ENCODE results near the gene KCNN1.

The KCNN1 gene

DNA sequence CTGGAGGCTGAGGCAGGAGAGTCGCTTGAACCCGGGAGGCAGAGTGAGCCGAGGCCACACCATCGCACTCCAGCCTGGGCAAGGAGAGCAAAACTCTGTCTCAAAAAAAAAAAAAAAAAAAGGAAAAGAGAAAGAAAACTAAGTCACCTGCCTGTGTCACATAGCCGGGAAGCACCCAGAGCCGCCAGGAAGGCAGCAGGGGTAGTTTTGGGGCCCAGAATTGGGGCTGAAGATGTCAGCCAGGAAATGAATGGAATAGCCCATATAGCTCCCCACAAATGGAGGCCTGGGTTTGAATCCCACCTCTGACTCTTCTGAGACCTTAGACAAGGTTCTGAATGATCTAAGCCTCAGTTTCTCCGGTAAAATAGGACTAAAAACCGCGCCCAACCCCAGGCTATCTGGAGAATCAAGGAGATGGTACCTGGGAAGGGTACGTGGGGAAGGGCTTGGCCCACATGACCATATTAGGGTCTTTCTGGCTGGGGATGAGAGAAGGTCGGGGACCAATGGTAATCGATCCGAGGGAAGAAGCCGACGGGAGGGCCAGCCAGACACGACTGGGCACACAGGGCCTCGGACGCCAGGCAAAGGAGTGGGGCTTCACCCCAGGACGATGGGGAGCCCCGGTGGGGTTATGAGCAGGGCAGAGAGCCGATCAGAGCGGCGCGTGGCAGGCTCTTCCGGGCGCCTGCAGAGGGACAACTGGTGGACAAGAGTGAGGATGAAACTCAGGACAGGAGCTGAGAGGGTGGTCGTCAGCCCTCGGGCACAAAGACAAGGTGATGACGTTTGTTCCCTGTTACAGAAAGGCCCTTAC, 19.7 kb upstream of the KCNN1 start (continued):
- TF ChIP-seq, protein P1, sequence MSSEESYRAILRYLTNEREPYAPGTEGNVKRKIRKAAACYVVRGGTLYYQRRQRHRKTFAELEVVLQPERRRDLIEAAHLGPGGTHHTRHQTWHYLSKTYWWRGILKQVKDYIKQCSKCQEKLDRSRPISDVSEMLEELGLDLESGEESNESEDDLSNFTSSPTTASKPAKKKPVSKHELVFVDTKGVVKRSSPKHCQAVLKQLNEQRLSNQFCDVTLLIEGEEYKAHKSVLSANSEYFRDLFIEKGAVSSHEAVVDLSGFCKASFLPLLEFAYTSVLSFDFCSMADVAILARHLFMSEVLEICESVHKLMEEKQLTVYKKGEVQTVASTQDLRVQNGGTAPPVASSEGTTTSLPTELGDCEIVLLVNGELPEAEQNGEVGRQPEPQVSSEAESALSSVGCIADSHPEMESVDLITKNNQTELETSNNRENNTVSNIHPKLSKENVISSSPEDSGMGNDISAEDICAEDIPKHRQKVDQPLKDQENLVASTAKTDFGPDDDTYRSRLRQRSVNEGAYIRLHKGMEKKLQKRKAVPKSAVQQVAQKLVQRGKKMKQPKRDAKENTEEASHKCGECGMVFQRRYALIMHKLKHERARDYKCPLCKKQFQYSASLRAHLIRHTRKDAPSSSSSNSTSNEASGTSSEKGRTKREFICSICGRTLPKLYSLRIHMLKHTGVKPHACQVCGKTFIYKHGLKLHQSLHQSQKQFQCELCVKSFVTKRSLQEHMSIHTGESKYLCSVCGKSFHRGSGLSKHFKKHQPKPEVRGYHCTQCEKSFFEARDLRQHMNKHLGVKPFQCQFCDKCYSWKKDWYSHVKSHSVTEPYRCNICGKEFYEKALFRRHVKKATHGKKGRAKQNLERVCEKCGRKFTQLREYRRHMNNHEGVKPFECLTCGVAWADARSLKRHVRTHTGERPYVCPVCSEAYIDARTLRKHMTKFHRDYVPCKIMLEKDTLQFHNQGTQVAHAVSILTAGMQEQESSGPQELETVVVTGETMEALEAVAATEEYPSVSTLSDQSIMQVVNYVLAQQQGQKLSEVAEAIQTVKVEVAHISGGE (tag by site-specific recombination; conservative IDR thresholded peaks at IDR 0.05; ENCODE audit: low read depth), result no peak
- TF ChIP-seq MZF1 (tag by site-specific recombination; IDR thresholded peaks at IDR 0.05; ENCODE audit: borderline replicate concordance) (no peak), SP7 (tag by site-specific recombination; IDR thresholded peaks at IDR 0.05) (0 out of 2 replicates have a peak, but pooled peaks have one; percentile 16), ZNF184 (tag by site-specific recombination; IDR thresholded peaks at IDR 0.05) (no peak), ZNF341 (tag by site-specific recombination; IDR thresholded peaks at IDR 0.05; ENCODE audit: low read depth) (peak; percentile 29; the same call in 1 of the 2 replicates)
- TF ChIP-seq, protein P2, sequence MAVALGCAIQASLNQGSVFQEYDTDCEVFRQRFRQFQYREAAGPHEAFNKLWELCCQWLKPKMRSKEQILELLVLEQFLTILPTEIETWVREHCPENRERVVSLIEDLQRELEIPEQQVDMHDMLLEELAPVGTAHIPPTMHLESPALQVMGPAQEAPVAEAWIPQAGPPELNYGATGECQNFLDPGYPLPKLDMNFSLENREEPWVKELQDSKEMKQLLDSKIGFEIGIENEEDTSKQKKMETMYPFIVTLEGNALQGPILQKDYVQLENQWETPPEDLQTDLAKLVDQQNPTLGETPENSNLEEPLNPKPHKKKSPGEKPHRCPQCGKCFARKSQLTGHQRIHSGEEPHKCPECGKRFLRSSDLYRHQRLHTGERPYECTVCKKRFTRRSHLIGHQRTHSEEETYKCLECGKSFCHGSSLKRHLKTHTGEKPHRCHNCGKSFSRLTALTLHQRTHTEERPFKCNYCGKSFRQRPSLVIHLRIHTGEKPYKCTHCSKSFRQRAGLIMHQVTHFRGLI (tag by site-specific recombination; IDR thresholded peaks at IDR 0.05), result peak; percentile 81; the same call in 1 of the 2 replicates
- TF ChIP-seq, protein P3, sequence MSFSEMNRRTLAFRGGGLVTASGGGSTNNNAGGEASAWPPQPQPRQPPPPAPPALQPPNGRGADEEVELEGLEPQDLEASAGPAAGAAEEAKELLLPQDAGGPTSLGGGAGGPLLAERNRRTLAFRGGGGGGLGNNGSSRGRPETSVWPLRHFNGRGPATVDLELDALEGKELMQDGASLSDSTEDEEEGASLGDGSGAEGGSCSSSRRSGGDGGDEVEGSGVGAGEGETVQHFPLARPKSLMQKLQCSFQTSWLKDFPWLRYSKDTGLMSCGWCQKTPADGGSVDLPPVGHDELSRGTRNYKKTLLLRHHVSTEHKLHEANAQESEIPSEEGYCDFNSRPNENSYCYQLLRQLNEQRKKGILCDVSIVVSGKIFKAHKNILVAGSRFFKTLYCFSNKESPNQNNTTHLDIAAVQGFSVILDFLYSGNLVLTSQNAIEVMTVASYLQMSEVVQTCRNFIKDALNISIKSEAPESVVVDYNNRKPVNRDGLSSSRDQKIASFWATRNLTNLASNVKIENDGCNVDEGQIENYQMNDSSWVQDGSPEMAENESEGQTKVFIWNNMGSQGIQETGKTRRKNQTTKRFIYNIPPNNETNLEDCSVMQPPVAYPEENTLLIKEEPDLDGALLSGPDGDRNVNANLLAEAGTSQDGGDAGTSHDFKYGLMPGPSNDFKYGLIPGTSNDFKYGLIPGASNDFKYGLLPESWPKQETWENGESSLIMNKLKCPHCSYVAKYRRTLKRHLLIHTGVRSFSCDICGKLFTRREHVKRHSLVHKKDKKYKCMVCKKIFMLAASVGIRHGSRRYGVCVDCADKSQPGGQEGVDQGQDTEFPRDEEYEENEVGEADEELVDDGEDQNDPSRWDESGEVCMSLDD (tag by site-specific recombination; IDR thresholded peaks at IDR 0.05), result peak; percentile 68; the same call in 1 of the 2 replicates

DNA sequence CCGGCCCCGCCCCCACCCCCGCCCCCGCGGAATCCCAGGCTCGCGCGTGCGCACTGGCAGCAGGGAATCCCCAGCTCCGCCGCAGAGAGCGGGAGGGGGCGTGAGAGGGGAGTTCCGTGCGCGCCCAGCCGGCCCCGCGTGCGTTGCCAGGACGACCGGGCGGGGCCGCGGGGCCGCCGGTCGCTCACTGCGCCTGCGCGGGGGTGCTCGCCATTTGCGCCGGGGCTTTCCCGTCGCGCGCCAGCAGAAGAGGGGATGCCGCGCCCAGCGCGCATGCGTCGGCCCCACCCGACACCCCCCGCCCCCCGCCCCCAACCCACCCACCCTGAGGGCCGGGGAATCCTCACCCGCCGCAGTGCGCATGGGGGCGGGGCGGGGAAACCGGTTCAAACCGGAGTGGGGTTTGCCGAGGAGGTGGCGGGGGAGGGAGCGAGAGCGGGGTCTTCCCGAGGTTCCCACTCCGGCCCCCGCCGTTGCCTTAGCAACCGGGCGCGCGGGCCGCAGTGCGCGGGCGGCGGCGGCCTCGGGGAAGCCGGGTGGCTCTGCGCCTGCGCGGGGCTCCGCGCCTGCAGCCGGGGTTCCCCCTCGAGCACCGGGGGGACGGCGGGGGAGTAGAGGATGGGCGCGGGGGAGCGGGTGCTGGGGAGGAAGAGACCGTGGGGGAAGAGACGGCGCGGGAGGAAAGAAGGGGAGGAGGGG, 18.9 kb upstream of the KCNN1 start:
- Histone ChIP-seq H3K36me3 (ENCODE audit: control insufficient read depth in 2 of 2, insufficient read depth in 1 of 2, low read length in 2 of 2) (peaks cover 0 to 15% of the 10 kb centered on the region in 2 experiments; a peak in 1 of 3 replicates), H3K4me1 (ENCODE audit: control insufficient read depth, insufficient read depth, low read length) (peaks cover 6% of the 10 kb centered on the region; the same call in 1 of the 2 replicates), H3K27ac (ENCODE audit: extremely low read depth, low read depth, low read length) (no peak overlapping the region), H3K4me3 (ENCODE audit: low read depth, low read length) (peak overlapping the region; percentile 43), H3K9me3 (ENCODE audit: control insufficient read depth, insufficient read depth, low read depth, low read length) (no peaks in the 10 kb centered on the region)
- CTCF ChIA-PET, result interaction anchor here (0.7 to 9.4 kb wide), 6 partner anchors 11 to 554 kb away, joined by 3 to 92 read pairs (median 6); no protein-coding TSS in a partner anchor
- POLR2A ChIA-PET, result interaction anchor here (0.6 to 2.2 kb wide), 8 partner anchors 10 to 1324 kb away, joined by 3 to 8 read pairs (median 4); partner anchors contain the start of gene CCDC124
- TF ChIP-seq, protein P4, sequence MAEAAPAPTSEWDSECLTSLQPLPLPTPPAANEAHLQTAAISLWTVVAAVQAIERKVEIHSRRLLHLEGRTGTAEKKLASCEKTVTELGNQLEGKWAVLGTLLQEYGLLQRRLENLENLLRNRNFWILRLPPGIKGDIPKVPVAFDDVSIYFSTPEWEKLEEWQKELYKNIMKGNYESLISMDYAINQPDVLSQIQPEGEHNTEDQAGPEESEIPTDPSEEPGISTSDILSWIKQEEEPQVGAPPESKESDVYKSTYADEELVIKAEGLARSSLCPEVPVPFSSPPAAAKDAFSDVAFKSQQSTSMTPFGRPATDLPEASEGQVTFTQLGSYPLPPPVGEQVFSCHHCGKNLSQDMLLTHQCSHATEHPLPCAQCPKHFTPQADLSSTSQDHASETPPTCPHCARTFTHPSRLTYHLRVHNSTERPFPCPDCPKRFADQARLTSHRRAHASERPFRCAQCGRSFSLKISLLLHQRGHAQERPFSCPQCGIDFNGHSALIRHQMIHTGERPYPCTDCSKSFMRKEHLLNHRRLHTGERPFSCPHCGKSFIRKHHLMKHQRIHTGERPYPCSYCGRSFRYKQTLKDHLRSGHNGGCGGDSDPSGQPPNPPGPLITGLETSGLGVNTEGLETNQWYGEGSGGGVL (tag by site-specific recombination; IDR thresholded peaks at IDR 0.05), result peak; percentile 94
- TF ChIP-seq, protein P5, sequence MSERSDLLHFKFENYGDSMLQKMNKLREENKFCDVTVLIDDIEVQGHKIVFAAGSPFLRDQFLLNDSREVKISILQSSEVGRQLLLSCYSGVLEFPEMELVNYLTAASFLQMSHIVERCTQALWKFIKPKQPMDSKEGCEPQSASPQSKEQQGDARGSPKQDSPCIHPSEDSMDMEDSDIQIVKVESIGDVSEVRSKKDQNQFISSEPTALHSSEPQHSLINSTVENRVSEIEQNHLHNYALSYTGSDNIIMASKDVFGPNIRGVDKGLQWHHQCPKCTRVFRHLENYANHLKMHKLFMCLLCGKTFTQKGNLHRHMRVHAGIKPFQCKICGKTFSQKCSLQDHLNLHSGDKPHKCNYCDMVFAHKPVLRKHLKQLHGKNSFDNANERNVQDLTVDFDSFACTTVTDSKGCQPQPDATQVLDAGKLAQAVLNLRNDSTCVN (tag by site-specific recombination; optimal IDR thresholded peaks at IDR 0.05), result peak; percentile 31
- TF ChIP-seq, protein P3 (tag by site-specific recombination; IDR thresholded peaks at IDR 0.05), result no peak
- TF ChIP-seq ZNF266 (tag by site-specific recombination; IDR thresholded peaks at IDR 0.05; ENCODE audit: low read depth), result no peak
- no peak for TF ChIP-seq ZNF114 (tag by site-specific recombination; IDR thresholded peaks at IDR 0.05)
- TF ChIP-seq IKZF3 (tag by site-specific recombination; IDR thresholded peaks at IDR 0.05), result peak; percentile 65; the same call in 1 of the 2 replicates
- peak; percentile 26; the same call in 1 of the 2 replicates for TF ChIP-seq KLF9 (tag by site-specific recombination; IDR thresholded peaks at IDR 0.05; ENCODE audit: low read depth)
- TF ChIP-seq ZNF24 (tag by site-specific recombination; IDR thresholded peaks at IDR 0.05), result no peak
- TF ChIP-seq EGR2 (tag by site-specific recombination; IDR thresholded peaks at IDR 0.05; ENCODE audit: low read depth), result peak; percentile 66

Measured in HEK293 (cell line).